ENCODE results near the gene AFTPH.

The AFTPH gene

GRCh38 chr2:64535024-64535423 is 10.9 kb downstream of the AFTPH start:
- DNase-seq (no peak), ATAC-seq (ENCODE audit: insufficient read depth, low read depth) (no peak)
- Histone ChIP-seq H3K27ac (ENCODE audit: low read length) (no peak overlapping the region), H3K36me3 (ENCODE audit: insufficient read depth, low read length) (no peaks in the 10 kb centered on the region), H3K79me2 (ENCODE audit: insufficient read depth, low read length) (peaks cover 56% of the 10 kb centered on the region), H3K4me1 (ENCODE audit: insufficient read depth, low read length) (no peaks in the 10 kb centered on the region; the same call in 1 of the 2 replicates), H3K9me3 (ENCODE audit: insufficient read depth, low read length, severe bottlenecking) (no peaks in the 10 kb centered on the region), H3K4me3 (ENCODE audit: low read depth in 1 of 2, low read length in 2 of 2) (no peak overlapping the region), H3K27me3 (ENCODE audit: insufficient read depth, low read length, poor library complexity) (no peaks in the 10 kb centered on the region), H4K20me1 (ENCODE audit: insufficient read depth, low read length) (peaks cover 25% of the 10 kb centered on the region; the same call in 1 of the 2 replicates), H3K4me2 (ENCODE audit: insufficient read depth, low read length) (no peak overlapping the region), H2AFZ (ENCODE audit: low read depth, low read length) (no peak overlapping the region), H3K9ac (ENCODE audit: low read depth, low read length) (no peak overlapping the region)
- no peak for TF ChIP-seq EZH2 (IDR thresholded peaks at IDR 0.05; ENCODE audit: borderline replicate concordance, low read depth, low read length, severe bottlenecking)
- TF ChIP-seq, protein P1, sequence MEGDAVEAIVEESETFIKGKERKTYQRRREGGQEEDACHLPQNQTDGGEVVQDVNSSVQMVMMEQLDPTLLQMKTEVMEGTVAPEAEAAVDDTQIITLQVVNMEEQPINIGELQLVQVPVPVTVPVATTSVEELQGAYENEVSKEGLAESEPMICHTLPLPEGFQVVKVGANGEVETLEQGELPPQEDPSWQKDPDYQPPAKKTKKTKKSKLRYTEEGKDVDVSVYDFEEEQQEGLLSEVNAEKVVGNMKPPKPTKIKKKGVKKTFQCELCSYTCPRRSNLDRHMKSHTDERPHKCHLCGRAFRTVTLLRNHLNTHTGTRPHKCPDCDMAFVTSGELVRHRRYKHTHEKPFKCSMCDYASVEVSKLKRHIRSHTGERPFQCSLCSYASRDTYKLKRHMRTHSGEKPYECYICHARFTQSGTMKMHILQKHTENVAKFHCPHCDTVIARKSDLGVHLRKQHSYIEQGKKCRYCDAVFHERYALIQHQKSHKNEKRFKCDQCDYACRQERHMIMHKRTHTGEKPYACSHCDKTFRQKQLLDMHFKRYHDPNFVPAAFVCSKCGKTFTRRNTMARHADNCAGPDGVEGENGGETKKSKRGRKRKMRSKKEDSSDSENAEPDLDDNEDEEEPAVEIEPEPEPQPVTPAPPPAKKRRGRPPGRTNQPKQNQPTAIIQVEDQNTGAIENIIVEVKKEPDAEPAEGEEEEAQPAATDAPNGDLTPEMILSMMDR (IDR thresholded peaks at IDR 0.05; ENCODE audit: borderline replicate concordance, extremely low read depth, low read length, poor library complexity, severe bottlenecking), result no peak

GRCh38 chr2:64537991-64538390 is 13.9 kb downstream of the AFTPH start:
- H3K4me2 ChIP-seq (ENCODE audit: insufficient read depth, low read length), result no peak overlapping the region
- peaks cover 24% of the 10 kb centered on the region; the same call in 1 of the 2 replicates for H4K20me1 ChIP-seq (ENCODE audit: insufficient read depth, low read length)
- H3K9ac ChIP-seq (ENCODE audit: low read depth, low read length), result no peak overlapping the region
- H3K79me2 ChIP-seq (ENCODE audit: insufficient read depth, low read length), result peaks cover 46% of the 10 kb centered on the region
- no peaks in the 10 kb centered on the region for H3K36me3 ChIP-seq (ENCODE audit: insufficient read depth, low read length)
- H3K4me1 ChIP-seq (ENCODE audit: insufficient read depth, low read length), result no peaks in the 10 kb centered on the region
- no peak for DNase-seq
- H2AFZ ChIP-seq (ENCODE audit: low read depth, low read length), result no peak overlapping the region
- no peak for ATAC-seq (ENCODE audit: insufficient read depth, low read depth)
- H3K9me3 ChIP-seq (ENCODE audit: insufficient read depth, low read length, severe bottlenecking), result no peaks in the 10 kb centered on the region
- no peak overlapping the region for H3K27ac ChIP-seq (ENCODE audit: low read length)
- H3K4me3 ChIP-seq (ENCODE audit: low read depth in 1 of 2, low read length in 2 of 2), result no peak overlapping the region
- no peaks in the 10 kb centered on the region for H3K27me3 ChIP-seq (ENCODE audit: insufficient read depth, low read length, poor library complexity)
- TF ChIP-seq EZH2 (IDR thresholded peaks at IDR 0.05; ENCODE audit: borderline replicate concordance, low read depth, low read length, severe bottlenecking), result no peak
- TF ChIP-seq, protein P1 (IDR thresholded peaks at IDR 0.05; ENCODE audit: borderline replicate concordance, extremely low read depth, low read length, poor library complexity, severe bottlenecking), result no peak

- no peaks in the 10 kb centered on the region for H3K4me1 ChIP-seq (ENCODE audit: insufficient read depth, low read length)
- H3K27me3 ChIP-seq (ENCODE audit: insufficient read depth, low read length, poor library complexity), result no peaks in the 10 kb centered on the region
- no peak overlapping the region for H2AFZ ChIP-seq (ENCODE audit: low read depth, low read length)
- peaks cover 48% of the 10 kb centered on the region for H3K79me2 ChIP-seq (ENCODE audit: insufficient read depth, low read length)
- no peak for TF ChIP-seq EZH2 (IDR thresholded peaks at IDR 0.05; ENCODE audit: borderline replicate concordance, low read depth, low read length, severe bottlenecking)
- TF ChIP-seq, protein P1 (IDR thresholded peaks at IDR 0.05; ENCODE audit: borderline replicate concordance, extremely low read depth, low read length, poor library complexity, severe bottlenecking), result no peak
- H3K9ac ChIP-seq (ENCODE audit: low read depth, low read length), result no peak overlapping the region
- peaks cover 31% of the 10 kb centered on the region; the same call in 1 of the 2 replicates for H4K20me1 ChIP-seq (ENCODE audit: insufficient read depth, low read length)
- DNase-seq (no peak), ATAC-seq (ENCODE audit: insufficient read depth, low read depth) (no peak)
- H3K9me3 ChIP-seq (ENCODE audit: insufficient read depth, low read length, severe bottlenecking), result no peaks in the 10 kb centered on the region
- H3K4me2 ChIP-seq (ENCODE audit: insufficient read depth, low read length), result no peak overlapping the region
- H3K27ac ChIP-seq (ENCODE audit: low read length), result no peak overlapping the region
- no peak overlapping the region for H3K4me3 ChIP-seq (ENCODE audit: low read depth in 1 of 2, low read length in 2 of 2)
- H3K36me3 ChIP-seq (ENCODE audit: insufficient read depth, low read length), result no peaks in the 10 kb centered on the region
Measured at GRCh38 chr2:64538764-64539433, 14.8 kb downstream of the AFTPH start.

Measured in DND-41 (cell line).